ENCODE data around the gene TTC21B.
"Not testable (repeated sequence)": the region's sequence is repeated elsewhere in the genome, so short reads cannot be mapped to it uniquely, and the experiment has no call there.

The TTC21B gene

GRCh38 chr2:165953655-165954606 is at the start of gene TTC21B:
TSS of gene TTC21B (minus strand) at chr2:165953776. CDS start at chr2:165953705, 71 bp downstream.
- DNase-seq = peak; percentile 87

GRCh38 chr2:166000401-166000800 is 46.8 kb upstream of the TTC21B start:
- no peak for DNase-seq

- no peak for DNase-seq
Measured at GRCh38 chr2:165990846-165991245, 37.3 kb upstream of the TTC21B start.

- no peak for DNase-seq
Measured at GRCh38 chr2:165989851-165990250, 36.3 kb upstream of the TTC21B start.

- no peak for DNase-seq
Measured at GRCh38 chr2:165985120-165985519, 31.5 kb upstream of the TTC21B start.

- DNase-seq = not testable (repeated sequence)
Measured at GRCh38 chr2:165972161-165972560, 18.6 kb upstream of the TTC21B start.

- no peak for DNase-seq
Measured at GRCh38 chr2:165970663-165971062, 17.1 kb upstream of the TTC21B start.

GRCh38 chr2:165969227-165969626 is 15.7 kb upstream of the TTC21B start:
- no peak for DNase-seq

GRCh38 chr2:165967746-165968145 is 14.2 kb upstream of the TTC21B start:
- no peak for DNase-seq

- no peak for DNase-seq
Measured at GRCh38 chr2:165961818-165962217, 8.2 kb upstream of the TTC21B start.

- no peak for DNase-seq
Measured at GRCh38 chr2:165959371-165959770, 5.8 kb upstream of the TTC21B start.

GRCh38 chr2:165958313-165958960 is 4.9 kb upstream of the TTC21B start:
- DNase-seq = no peak

- no peak for DNase-seq
Measured at GRCh38 chr2:165957030-165957675, 3.6 kb upstream of the TTC21B start.

- no peak for DNase-seq
Measured at GRCh38 chr2:165953306-165953654, 296 bp downstream of the TTC21B start.

- no peak for DNase-seq
Measured at GRCh38 chr2:165952741-165953211, 800 bp downstream of the TTC21B start.

GRCh38 chr2:165952085-165952484 is 1.5 kb downstream of the TTC21B start:
- no peak for DNase-seq

GRCh38 chr2:165950438-165950837 is 3.1 kb downstream of the TTC21B start:
- no peak for DNase-seq

GRCh38 chr2:165941827-165942226 is 11.7 kb downstream of the TTC21B start:
- DNase-seq = no peak

- no peak for DNase-seq
Measured at GRCh38 chr2:165938237-165938636, 15.3 kb downstream of the TTC21B start.

GRCh38 chr2:165933211-165933910 is 20.2 kb downstream of the TTC21B start:
- DNase-seq = no peak

- no peak for DNase-seq
Measured at GRCh38 chr2:165927774-165928173, 25.8 kb downstream of the TTC21B start.

- DNase-seq = no peak
Measured at GRCh38 chr2:165927353-165927752, 26.2 kb downstream of the TTC21B start.

GRCh38 chr2:165924946-165925345 is 28.6 kb downstream of the TTC21B start:
- DNase-seq = no peak

Data from DMS 273 treated with DMSO at 0.1 percent for 48 hours (cell line).